Endothelial cell of umbilical vein (primary cell): ENCODE results near the gene CYP3A4. TPM values are rescaled to one million over a fixed set of nuclear protein-coding genes. Genes with fewer than 3 reads are reported as not detected.

Source experiments
- BruUV-seq: library from RNA; stranded (reverse); fragments of 400-500 nt; replicated peaks from 2 replicates; lab custom pipeline; 2021; lab: Mats Ljungman, UMichigan
- CTCF ChIA-PET: fragments of 300-600, 350-600 bp; sonication (Branson Sonifier 250); formaldehyde crosslinking; loops from one replicate; lab custom pipeline; 2021; ENCODE audit warnings: antibody characterized with exemption, inconsistent platforms; lab: Charles Lee
- POLR2A ChIA-PET: fragments of 300-600, 350-600 bp; sonication (Branson Sonifier 250); formaldehyde crosslinking; loops from one replicate; lab custom pipeline; 2021; ENCODE audit warnings: antibody characterized with exemption, inconsistent platforms; lab: Charles Lee
- DNase-seq: peaks from one replicate; pipeline ENCODE4 v3.0.0-alpha.2; 2011; ENCODE audit warnings: low read depth, low spot score
- FAIRE-seq: peaks from 2 replicates; lab custom pipeline; 2011; peaks lifted over from hg19 to GRCh38; lab: Jason Lieb, UNC
- H2AFZ ChIP-seq: 2 replicates; pipeline ENCODE4 v1.6.0; 2012; ENCODE audit warnings: low read depth, low read length, control low read depth, inconsistent platforms
- H3K27ac ChIP-seq: 2 replicates; pipeline ENCODE4 v1.5.1; 2011; ENCODE audit warnings: low read depth, mild to moderate bottlenecking, control low read depth, low read length, moderate library complexity; ENCODE audit not compliant: insufficient read depth
- H3K27me3 ChIP-seq, 2 experiments: 2 replicates each; pipeline versions ENCODE4 v1.6.0 to v1.6.1; 2011; ENCODE audit warnings: low read length in 2 of 2, mixed read lengths in 1 of 2; ENCODE audit not compliant: control insufficient read depth in 2 of 2, insufficient read depth in 2 of 2
- H3K36me3 ChIP-seq, 2 experiments: 2 replicates in 1 of 2; 3 replicates in 1 of 2; pipeline ENCODE4 v1.5.1; 2011; ENCODE audit warnings: low read length in 2 of 2, mild to moderate bottlenecking in 1 of 2, moderate library complexity in 1 of 2; ENCODE audit not compliant: control insufficient read depth in 2 of 2, insufficient read depth in 2 of 2; ENCODE audit errors: extremely low read depth in 1 of 2
- H3K4me1 ChIP-seq: 3 replicates; pipeline ENCODE4 v1.5.1; 2011; ENCODE audit warnings: mild to moderate bottlenecking, low read length; ENCODE audit not compliant: control insufficient read depth, insufficient read depth; ENCODE audit errors: extremely low read depth
- H3K4me2 ChIP-seq: 2 replicates; pipeline ENCODE4 v1.6.1; 2011; ENCODE audit warnings: low read length, control low read depth, mixed read lengths; ENCODE audit not compliant: insufficient read depth
- H3K4me3 ChIP-seq, 3 experiments: fragments of 200-600 bp in 1 of 3; sonication (generic), shearing (Covaris generic) in 1 of 3; replicated peaks in 1 of 3; 2 replicates each; pipeline ENCODE4 v1.5.1; 2011 to 2016; ENCODE audit warnings: control low read depth in 3 of 3, low read length in 3 of 3, mild to moderate bottlenecking in 2 of 3, inconsistent platforms in 1 of 3, low read depth in 1 of 3, moderate library complexity in 1 of 3; ENCODE audit not compliant: insufficient read depth in 1 of 3
- H3K79me2 ChIP-seq: 2 replicates; pipeline ENCODE4 v1.6.0; 2012; ENCODE audit warnings: low read length, inconsistent platforms; ENCODE audit not compliant: control insufficient read depth, insufficient read depth
- H3K9ac ChIP-seq: replicated peaks from 2 replicates; pipeline ENCODE3; 2011; ENCODE audit warnings: low read length, control low read depth; ENCODE audit not compliant: insufficient read depth; ENCODE audit errors: extremely low read depth
- H3K9me1 ChIP-seq: replicated peaks from 3 replicates; pipeline ENCODE4 v1.6.0; 2011; ENCODE audit warnings: mild to moderate bottlenecking, low read length; ENCODE audit not compliant: control insufficient read depth, insufficient read depth; ENCODE audit errors: extremely low read depth
- H3K9me3 ChIP-seq: replicated peaks from 2 replicates; pipeline ENCODE4 v1.5.1; 2012; ENCODE audit warnings: low read length, inconsistent platforms; ENCODE audit not compliant: control insufficient read depth, insufficient read depth
- H4K20me1 ChIP-seq: replicated peaks from 2 replicates; pipeline ENCODE3; 2011; ENCODE audit warnings: mild to moderate bottlenecking, low read length; ENCODE audit not compliant: control insufficient read depth, insufficient read depth; ENCODE audit errors: extremely low read depth
- CTCF ChIP-seq, 2 donors: IDR thresholded peaks; 1 replicate in 1 of 2; 2 replicates in 1 of 2; pipeline ENCODE4 v1.5.1; 2011; ENCODE audit warnings: low read length in 2 of 2, mild to moderate bottlenecking in 2 of 2, moderate library complexity in 2 of 2, control low read depth in 1 of 2, inconsistent platforms in 1 of 2, low read depth in 1 of 2; ENCODE audit not compliant: insufficient read depth in 1 of 2; ENCODE audit errors: extremely low read depth in 1 of 2
- FOS ChIP-seq: IDR thresholded peaks from 2 replicates; pipeline ENCODE4 v1.6.1; 2011; ENCODE audit warnings: mild to moderate bottlenecking, low read length, moderate library complexity, borderline replicate concordance; ENCODE audit not compliant: insufficient read depth
- GATA2 ChIP-seq: IDR thresholded peaks from 2 replicates; pipeline ENCODE4 v1.7.0; 2011; ENCODE audit warnings: low read depth, mild to moderate bottlenecking, moderate library complexity, mixed read lengths, low read length; ENCODE audit not compliant: insufficient read length, insufficient read depth
- MAX ChIP-seq: IDR thresholded peaks from 2 replicates; pipeline ENCODE4 v1.6.1; 2011; ENCODE audit not compliant: insufficient read depth, insufficient read length
- dilution Hi-C: fragments of 300-500 bp; cut with MboI; formaldehyde crosslinking; loops from one replicate; pipeline ENCODE4 v1.15.0; 2019; ENCODE audit warnings: low sequenced_read_pairs; ENCODE audit not compliant: extremely low pct_ligation_motif_present
- intact Hi-C: fragments of 100-400 bp; cut with micrococcal nuclease; formaldehyde crosslinking; loops from one replicate; pipeline ENCODE4 v1.10.0; 2022
- polyA plus RNA-seq, 4 experiments: library from polyadenylated mRNA; depleted of rRNA in 3 of 4; stranded (reverse) in 3 of 4; unstranded in 1 of 4; fragments of >200 nt; gene quantifications; 2 replicates each; pipeline versions ENCODE4 v1.2.1 to v1.2.3, GENCODE V29; 2011 to 2012; ENCODE audit warnings: missing spikeins in 1 of 4
- total RNA-seq: library from RNA; stranded (reverse); gene quantifications from 2 replicates; pipeline ENCODE4 v1.2.3, GENCODE V29; 2021

The CYP3A4 gene
- total and polyA plus RNA-seq, 2 donors (not counting 3 experiments of a cell fraction or from before 2014, with no cell fraction given) = not detected

- H3K27ac ChIP-seq = no peak overlapping the region
- H3K4me1 ChIP-seq = no peaks in the 10 kb centered on the region
- H3K9ac ChIP-seq = no peak overlapping the region
- no peak for TF ChIP-seq CTCF (IDR thresholded peaks at IDR 0.05; ENCODE audit: extremely low read depth in 1 of 2, insufficient read depth in 1 of 2, low read depth in 1 of 2, low read length in 2 of 2)
- no peak for TF ChIP-seq GATA2
- TF ChIP-seq FOS = no peak
- TF ChIP-seq MAX = no peak
- H3K4me2 ChIP-seq = no peak overlapping the region
- POLR2A ChIA-PET = no interaction called here
- FAIRE-seq = no peak
- peaks cover 0 to 2% of the 10 kb centered on the region in 2 experiments for H3K27me3 ChIP-seq
- no TSS peak for BruUV-seq
- H3K79me2 ChIP-seq = no peaks in the 10 kb centered on the region
- H3K36me3 ChIP-seq = no peaks in the 10 kb centered on the region
- CTCF ChIA-PET = interaction anchor here (1.0 kb wide), 1 partner anchor 28 kb away, joined by 3 read pairs; no protein-coding TSS in a partner anchor
- no peaks in the 10 kb centered on the region for H4K20me1 ChIP-seq
- intact Hi-C loops = no loop called here
- H3K9me3 ChIP-seq = no peaks in the 10 kb centered on the region
- no peak overlapping the region for H2AFZ ChIP-seq
- dilution Hi-C loops = no loop called here
- no peak overlapping the region for H3K4me3 ChIP-seq
- DNase-seq = no peak
- no peaks in the 10 kb centered on the region for H3K9me1 ChIP-seq
Measured at GRCh38 chr7:99792967-99793366, 9.0 kb upstream of the CYP3A4 start.
